HG03521 (cell line): ENCODE results near the gene FSTL4.

Experiments
- ATAC-seq: cut with Tn5 transposase; IDR thresholded peaks from one replicate; pipeline ENCODE4 v1.9.1; 2021; ENCODE audit warnings: mild to moderate bottlenecking, moderate library complexity; ENCODE audit not compliant: unreplicated experiment

FSTL4 gene

GRCh38 chr5:133372293-133372937, 239.9 kb downstream of the FSTL4 start:
- no peak for ATAC-seq

GRCh38 chr5:133371371-133372155, 240.8 kb downstream of the FSTL4 start:
- no peak for ATAC-seq

- ATAC-seq = no peak
Observed at GRCh38 chr5:133370904-133371303, 241.4 kb downstream of the FSTL4 start.

GRCh38 chr5:133370036-133370831, 242.1 kb downstream of the FSTL4 start:
- no peak for ATAC-seq

GRCh38 chr5:133368916-133369783, 243.2 kb downstream of the FSTL4 start:
- ATAC-seq = no peak

GRCh38 chr5:133367984-133368383, 244.4 kb downstream of the FSTL4 start:
- no peak for ATAC-seq

- ATAC-seq = no peak
Observed at GRCh38 chr5:133367071-133367786, 245.1 kb downstream of the FSTL4 start.

- ATAC-seq = no peak
Observed at GRCh38 chr5:133366438-133366837, 245.9 kb downstream of the FSTL4 start.

GRCh38 chr5:133365738-133366137, 246.6 kb downstream of the FSTL4 start:
- no peak for ATAC-seq

GRCh38 chr5:133364936-133365707, 247.2 kb downstream of the FSTL4 start:
- ATAC-seq = no peak

- no peak for ATAC-seq
Observed at GRCh38 chr5:133363807-133364587, 248.3 kb downstream of the FSTL4 start.

GRCh38 chr5:133362438-133362837, 249.9 kb downstream of the FSTL4 start:
- ATAC-seq = no peak

- no peak for ATAC-seq
Observed at GRCh38 chr5:133361922-133362321, 250.4 kb downstream of the FSTL4 start.

- ATAC-seq = no peak
Observed at GRCh38 chr5:133360693-133361472, 251.5 kb downstream of the FSTL4 start.

- ATAC-seq = no peak
Observed at GRCh38 chr5:133359861-133360260, 252.5 kb downstream of the FSTL4 start.

- ATAC-seq = no peak
Observed at GRCh38 chr5:133358271-133358670, 254.1 kb downstream of the FSTL4 start.

GRCh38 chr5:133357758-133358157, 254.6 kb downstream of the FSTL4 start:
- ATAC-seq = no peak

GRCh38 chr5:133356984-133357421, 255.3 kb downstream of the FSTL4 start:
- no peak for ATAC-seq
